Esophagus squamous epithelium (tissue), 4 donors: ENCODE measurements around the gene CDC14C.

ENCODE experiments used
- CTCF ChIP-seq, 6 experiments: fragments of 450-650 bp in 4 of 6; fragments of 200-600 bp in 2 of 6; sonication (generic) in 2 of 6; IDR thresholded peaks; one replicate each; pipeline ENCODE4 v1.5.1; 2016 to 2019; ENCODE audit warnings: antibody characterized with exemption in 6 of 6, mild to moderate bottlenecking in 4 of 6, moderate library complexity in 4 of 6
- POLR2A ChIP-seq, 4 donors: fragments of 450-650 bp; IDR thresholded peaks; one replicate each; pipeline ENCODE4 v1.6.1; 2017; ENCODE audit warnings: antibody characterized with exemption in 4 of 4, mild to moderate bottlenecking in 4 of 4, moderate library complexity in 3 of 4

- no peak for TF ChIP-seq CTCF (IDR thresholded peaks at IDR 0.05)
- no peak for TF ChIP-seq POLR2A (IDR thresholded peaks at IDR 0.05)
These were observed 39.7 kb downstream of the CDC14C start for GRCh38 chr7:48964074-48964473.
